CD4-positive, alpha-beta T cell (primary cell): ENCODE results near the gene KMT2B. TPM values are rescaled to one million over a fixed set of nuclear protein-coding genes. Genes with fewer than 3 reads are reported as not detected.
A peak's percentile ranks its signal among the peaks of the same experiment; 100 is the strongest.

Experiments used
- ATAC-seq: fragments of 200-7000 bp; cut with Tn5 transposase; one replicate; pipeline ENCODE4 v1.10.0; 2022; ENCODE audit warnings: mild to moderate bottlenecking; ENCODE audit not compliant: poor library complexity
- CTCF ChIA-PET: fragments of 350-600 bp; sonication (Branson Sonifier 250); formaldehyde crosslinking; loops from one replicate; lab custom pipeline; 2021; ENCODE audit warnings: antibody characterized with exemption, inconsistent platforms; lab: Charles Lee
- POLR2A ChIA-PET: fragments of 350-600 bp; sonication (Branson Sonifier 250); formaldehyde crosslinking; loops from one replicate; lab custom pipeline; 2021; ENCODE audit warnings: antibody characterized with exemption, inconsistent platforms; lab: Charles Lee
- DNase-seq, 14 experiments: peaks; one replicate each; pipeline ENCODE4 v3.0.0-alpha.2; 2013 to 2020; ENCODE audit warnings: mixed read lengths in 2 of 14
- H3K27ac ChIP-seq, 2 donors: one replicate each; pipeline versions ENCODE4 v1.5.1 to v1.7.0; 2013; ENCODE audit warnings: low read length in 2 of 2, low read depth in 1 of 2, mild to moderate bottlenecking in 1 of 2
- H3K27me3 ChIP-seq, 2 experiments: 1 replicate in 1 of 2; 2 replicates in 1 of 2; pipeline versions ENCODE4 v1.6.1 to v1.7.0; 2013; ENCODE audit warnings: low read length in 2 of 2, control low read depth in 1 of 2, mild to moderate bottlenecking in 1 of 2, moderate library complexity in 1 of 2; ENCODE audit not compliant: insufficient read depth in 2 of 2, control insufficient read depth in 1 of 2
- H3K36me3 ChIP-seq: one replicate; pipeline ENCODE4 v1.6.1; 2013; ENCODE audit warnings: low read length, control low read depth; ENCODE audit not compliant: insufficient read depth
- H3K4me1 ChIP-seq: one replicate; pipeline ENCODE4 v1.6.1; 2013; ENCODE audit warnings: low read length, control low read depth; ENCODE audit not compliant: insufficient read depth
- H3K4me3 ChIP-seq: one replicate; pipeline ENCODE4 v1.5.1; 2013; ENCODE audit warnings: mild to moderate bottlenecking, low read length, moderate library complexity
- H3K9me3 ChIP-seq, 2 experiments: 1 replicate in 1 of 2; 2 replicates in 1 of 2; pipeline versions ENCODE4 v1.6.1 to v1.7.0; 2013; ENCODE audit warnings: low read length in 2 of 2, mild to moderate bottlenecking in 2 of 2, control low read depth in 1 of 2, moderate library complexity in 1 of 2; ENCODE audit not compliant: control insufficient read depth in 1 of 2, insufficient read depth in 1 of 2
- H3K27ac Mint-ChIP-seq: one replicate; pipeline ENCODE4 v1.8.0; 2020; ENCODE audit warnings: mixed read lengths
- H3K27me3 Mint-ChIP-seq: one replicate; pipeline ENCODE4 v1.8.0; 2021; ENCODE audit warnings: mixed read lengths
- H3K36me3 Mint-ChIP-seq: one replicate; pipeline ENCODE4 v1.8.0; 2021; ENCODE audit warnings: low read depth, mixed read lengths
- H3K4me1 Mint-ChIP-seq: one replicate; pipeline ENCODE4 v1.8.0; 2021; ENCODE audit warnings: low read depth, mixed read lengths
- H3K4me3 Mint-ChIP-seq: one replicate; pipeline ENCODE4 v1.8.0; 2020; ENCODE audit warnings: mild to moderate bottlenecking, mixed read lengths
- H3K9me3 Mint-ChIP-seq: one replicate; pipeline ENCODE4 v1.8.0; 2020; ENCODE audit warnings: mixed read lengths
- intact Hi-C, 2 experiments: fragments of 100-400 bp; cut with DNase I in 1 of 2; cut with micrococcal nuclease in 1 of 2; formaldehyde crosslinking; loops; one replicate each; pipeline versions ENCODE4 v1.15.1 to v1.9.0; 2023 to 2025; cut with DNase I, micrococcal nuclease
- total RNA-seq, 174 experiments: library from RNA in 2 of 174; stranded (reverse) in 2 of 174; gene quantifications; one replicate each; pipeline ENCODE4 v1.2.3 and lab custom pipeline; 2021 to 2026
- TF ChIP-seq, protein P1 (sequence below): fragments of 200-600 bp; IDR thresholded peaks from one replicate; pipeline ENCODE4 v1.8.0; 2022; ENCODE audit warnings: antibody characterized with exemption, mild to moderate bottlenecking

The KMT2B gene
- total RNA-seq, 2 experiments from 2014 or later: 59.4 to 59.7 TPM

DNA sequence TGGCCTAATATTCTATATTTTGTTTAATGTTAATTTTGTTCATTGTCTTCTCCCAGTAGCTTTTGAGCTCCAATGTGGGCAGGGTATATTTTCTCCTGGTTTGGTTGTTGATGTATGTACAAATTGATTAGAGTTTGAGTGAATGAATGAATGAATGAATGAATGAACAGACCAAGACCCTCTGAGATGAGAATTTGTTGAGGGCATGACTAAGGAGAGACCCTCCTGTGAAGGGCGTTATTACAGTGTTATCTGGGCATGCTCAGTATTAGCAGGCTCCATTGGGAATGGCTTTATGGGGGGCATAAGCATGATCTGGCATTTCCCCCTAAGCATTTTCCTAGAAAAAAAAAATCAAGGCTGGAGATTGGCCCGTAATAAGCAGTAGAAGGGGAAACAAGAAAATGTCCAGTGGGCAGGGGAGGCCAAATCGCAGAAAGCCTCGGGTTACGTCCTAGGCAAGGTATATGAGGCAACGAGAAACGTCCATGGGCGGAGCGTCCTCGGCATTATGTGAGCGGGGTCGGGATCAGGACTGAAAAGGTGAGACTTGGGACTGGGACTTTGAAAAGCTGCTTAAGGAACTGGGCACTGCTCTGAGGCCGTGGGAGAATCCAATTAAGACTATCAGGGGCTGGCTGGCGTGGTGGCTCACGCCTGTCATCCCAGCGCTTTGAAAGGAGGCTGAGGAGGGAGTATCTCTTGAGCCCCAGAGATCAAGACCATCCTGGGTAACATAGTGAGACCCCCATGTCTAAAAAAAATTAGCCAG is 56.7 kb downstream of the KMT2B start:
- Histone ChIP-seq H3K9me3 (no peaks in the 10 kb centered on the region), H3K27ac (no peak overlapping the region), H3K4me1 (peaks cover 21% of the 10 kb centered on the region), H3K36me3 (peaks cover 4% of the 10 kb centered on the region), H3K4me3 (peak overlapping the region; percentile 69), H3K27me3 (no peaks in the 10 kb centered on the region)
- CTCF ChIA-PET: no interaction called here
- H3K27ac Mint-ChIP-seq: no peak overlapping the region
- no peak for ATAC-seq
- TF ChIP-seq, protein P1, sequence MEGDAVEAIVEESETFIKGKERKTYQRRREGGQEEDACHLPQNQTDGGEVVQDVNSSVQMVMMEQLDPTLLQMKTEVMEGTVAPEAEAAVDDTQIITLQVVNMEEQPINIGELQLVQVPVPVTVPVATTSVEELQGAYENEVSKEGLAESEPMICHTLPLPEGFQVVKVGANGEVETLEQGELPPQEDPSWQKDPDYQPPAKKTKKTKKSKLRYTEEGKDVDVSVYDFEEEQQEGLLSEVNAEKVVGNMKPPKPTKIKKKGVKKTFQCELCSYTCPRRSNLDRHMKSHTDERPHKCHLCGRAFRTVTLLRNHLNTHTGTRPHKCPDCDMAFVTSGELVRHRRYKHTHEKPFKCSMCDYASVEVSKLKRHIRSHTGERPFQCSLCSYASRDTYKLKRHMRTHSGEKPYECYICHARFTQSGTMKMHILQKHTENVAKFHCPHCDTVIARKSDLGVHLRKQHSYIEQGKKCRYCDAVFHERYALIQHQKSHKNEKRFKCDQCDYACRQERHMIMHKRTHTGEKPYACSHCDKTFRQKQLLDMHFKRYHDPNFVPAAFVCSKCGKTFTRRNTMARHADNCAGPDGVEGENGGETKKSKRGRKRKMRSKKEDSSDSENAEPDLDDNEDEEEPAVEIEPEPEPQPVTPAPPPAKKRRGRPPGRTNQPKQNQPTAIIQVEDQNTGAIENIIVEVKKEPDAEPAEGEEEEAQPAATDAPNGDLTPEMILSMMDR: no peak
- no peaks in the 10 kb centered on the region for H3K9me3 Mint-ChIP-seq
- peak in 1 of 14 experiments; percentile 26 for DNase-seq
- peak overlapping the region; percentile 90 for H3K4me3 Mint-ChIP-seq
- H3K27me3 Mint-ChIP-seq: no peaks in the 10 kb centered on the region
- intact Hi-C loops: loop anchor here (2.0 to 10.0 kb wide), 3 partner anchors 16 to 283 kb away; partner anchors contain the start of genes PROSER3 (in 2 of the 2) and LRFN3 (in 1 of the 2)
- H3K36me3 Mint-ChIP-seq: no peaks in the 10 kb centered on the region
- peaks cover 24% of the 10 kb centered on the region for H3K4me1 Mint-ChIP-seq
- POLR2A ChIA-PET: no interaction called here

DNA sequence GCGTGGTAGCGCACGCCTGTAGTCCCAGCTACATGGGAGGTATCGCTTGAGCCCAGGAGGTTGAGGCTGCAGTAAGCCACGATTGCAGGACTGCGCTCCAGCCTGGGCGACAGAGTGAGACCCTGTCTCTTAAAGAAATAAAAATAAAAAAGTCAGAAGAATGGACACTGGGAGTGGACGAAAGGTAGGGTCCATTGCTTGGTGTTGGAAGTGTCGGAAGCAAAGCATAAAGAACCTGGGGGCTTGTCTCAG is 57.2 kb downstream of the KMT2B start:
- Histone ChIP-seq H3K27ac (no peak overlapping the region), H3K36me3 (peaks cover 4% of the 10 kb centered on the region), H3K4me1 (peaks cover 21% of the 10 kb centered on the region), H3K9me3 (no peaks in the 10 kb centered on the region), H3K27me3 (no peaks in the 10 kb centered on the region), H3K4me3 (peak overlapping the region; percentile 69)
- intact Hi-C loops: loop anchor here (2.0 to 10.0 kb wide), 3 partner anchors 16 to 282 kb away; partner anchors contain the start of genes PROSER3 (in 2 of the 2) and LRFN3 (in 1 of the 2)
- ATAC-seq: no peak
- DNase-seq: no peak
- ChIA-PET CTCF (no interaction called here), POLR2A (no interaction called here)
- TF ChIP-seq, protein P1: no peak
- Mint-ChIP-seq H3K27ac (no peak overlapping the region), H3K36me3 (peaks cover 3% of the 10 kb centered on the region), H3K27me3 (no peaks in the 10 kb centered on the region), H3K9me3 (no peaks in the 10 kb centered on the region), H3K4me3 (peak overlapping the region; percentile 90), H3K4me1 (peaks cover 24% of the 10 kb centered on the region)

DNA sequence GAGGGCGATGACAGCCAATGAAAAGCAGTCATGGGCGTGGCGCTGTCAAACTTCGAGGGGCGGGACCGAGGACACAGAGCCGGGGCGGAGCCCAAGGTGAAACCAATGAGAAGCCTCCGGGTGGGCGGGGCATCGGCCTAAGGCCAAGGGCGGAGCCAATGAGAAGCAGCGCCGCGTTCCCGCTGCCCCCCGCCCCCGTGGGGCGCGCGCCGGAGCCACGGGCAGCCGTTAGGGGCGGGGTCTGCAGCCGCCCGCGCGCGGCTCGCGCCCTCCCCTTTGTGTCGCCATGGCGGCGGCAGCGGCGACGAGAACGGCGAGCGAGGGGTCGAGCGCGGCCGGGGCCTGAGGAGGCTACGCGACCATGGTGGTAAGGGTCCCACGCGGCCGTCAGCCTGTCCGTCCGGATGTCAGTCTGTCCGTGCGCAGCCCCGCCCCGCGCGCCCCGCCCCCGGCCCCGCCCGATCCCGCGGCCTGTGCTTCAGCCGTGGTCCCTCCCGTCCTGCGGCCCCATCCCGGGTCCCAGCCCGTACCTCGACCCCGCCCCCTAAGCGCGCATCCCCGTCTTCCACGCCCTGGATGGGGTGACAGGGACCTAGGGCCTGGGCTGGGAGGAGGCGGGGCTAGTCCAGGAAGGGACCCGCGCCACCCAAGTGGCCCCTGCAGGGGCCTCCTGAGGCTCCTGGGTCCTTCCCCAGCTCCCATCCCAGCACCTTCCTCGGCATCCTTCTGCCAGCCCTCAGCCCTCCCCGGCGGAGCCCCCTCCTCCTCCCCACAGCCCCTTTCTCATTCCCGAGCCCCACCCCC is 57.7 kb downstream of the KMT2B start, which contains the start of gene ARHGAP33:
ARHGAP33 (plus strand) TSS at position 267 of the 804 bp plus-strand sequence; CDS start at position 362, 95 bp downstream.
- POLR2A ChIA-PET: interaction anchor here (1.3 kb wide), 1 partner anchor 31 kb away, joined by 4 read pairs; the partner anchor contains the start of gene U2AF1L4

More for the DNA sequence above, 57.7 kb downstream of the KMT2B start, which contains the start of gene ARHGAP33:
- DNase-seq (peak; percentile 96 to 100 (median 98)), ATAC-seq (peak; percentile 98)
- Mint-ChIP-seq H3K36me3 (peaks cover 3% of the 10 kb centered on the region), H3K9me3 (no peaks in the 10 kb centered on the region), H3K27me3 (no peaks in the 10 kb centered on the region), H3K4me1 (peaks cover 24% of the 10 kb centered on the region), H3K27ac (no peak within 1 kb of the TSS), H3K4me3 (peak within 1 kb of the TSS; percentile 90)
- CTCF ChIA-PET: no interaction called here
- H3K27ac ChIP-seq: no peak within 1 kb of the TSS
- no peaks in the 10 kb centered on the region for H3K27me3 ChIP-seq
- peak within 1 kb of the TSS; percentile 69 for H3K4me3 ChIP-seq
- TF ChIP-seq, protein P1: no peak
- intact Hi-C loops: loop anchor here (2.0 to 10.0 kb wide), 3 partner anchors 17 to 282 kb away; partner anchors contain the start of genes PROSER3 (in 2 of the 2) and LRFN3 (in 1 of the 2)
- peaks cover 21% of the 10 kb centered on the region for H3K4me1 ChIP-seq
- peaks cover 4% of the 10 kb centered on the region for H3K36me3 ChIP-seq
- no peaks in the 10 kb centered on the region for H3K9me3 ChIP-seq
